HG03432 (cell line): ENCODE data around the gene OBP2A.
"Not testable (repeated sequence)": the region's sequence is repeated elsewhere in the genome, so short reads cannot be mapped to it uniquely, and the experiment has no call there.

Source experiments
- ATAC-seq: cut with Tn5 transposase; IDR thresholded peaks from one replicate; pipeline ENCODE4 v1.9.1; 2021; ENCODE audit warnings: mild to moderate bottlenecking, moderate library complexity; ENCODE audit not compliant: unreplicated experiment

OBP2A gene

GRCh38 chr9:135509458-135509857 lies 36.5 kb upstream of the OBP2A start:
- no peak for ATAC-seq

GRCh38 chr9:135512241-135512603 lies 33.7 kb upstream of the OBP2A start:
- ATAC-seq: no peak

GRCh38 chr9:135512904-135513303 lies 33.0 kb upstream of the OBP2A start:
- ATAC-seq: no peak

- ATAC-seq: no peak
Observed at GRCh38 chr9:135513351-135513846, 32.5 kb upstream of the OBP2A start.

GRCh38 chr9:135513906-135514305 lies 32.0 kb upstream of the OBP2A start:
- not testable (repeated sequence) for ATAC-seq

- no peak for ATAC-seq
Observed at GRCh38 chr9:135514342-135515082, 31.4 kb upstream of the OBP2A start.

- ATAC-seq: no peak
Observed at GRCh38 chr9:135515083-135515951, 30.6 kb upstream of the OBP2A start.

GRCh38 chr9:135516132-135516860 lies 29.6 kb upstream of the OBP2A start:
- ATAC-seq: no peak

- ATAC-seq: no peak
Observed at GRCh38 chr9:135517407-135517822, 28.5 kb upstream of the OBP2A start.

- no peak for ATAC-seq
Observed at GRCh38 chr9:135519179-135519971, 26.6 kb upstream of the OBP2A start.

- ATAC-seq: no peak
Observed at GRCh38 chr9:135520916-135521607, 24.9 kb upstream of the OBP2A start, which contains the start of gene LCN1. Gene LCN1, plus strand, starts transcription at chr9:135521440. Its CDS starts 58 bp downstream, at chr9:135521498.

GRCh38 chr9:135521608-135522095 lies 24.3 kb upstream of the OBP2A start:
- ATAC-seq: no peak

GRCh38 chr9:135522137-135522877 lies 23.6 kb upstream of the OBP2A start:
- ATAC-seq: no peak

- no peak for ATAC-seq
Observed at GRCh38 chr9:135522931-135523330, 23.0 kb upstream of the OBP2A start.

GRCh38 chr9:135523521-135524129 lies 22.3 kb upstream of the OBP2A start:
- ATAC-seq: no peak

GRCh38 chr9:135524130-135524861 lies 21.6 kb upstream of the OBP2A start:
- no peak for ATAC-seq

GRCh38 chr9:135525241-135526088 lies 20.5 kb upstream of the OBP2A start:
- ATAC-seq: no peak
